Measurements from ENCODE around the gene TUBA4A.

Gene TUBA4A

GRCh38 chr2:219253753-219254589, at the start of gene TUBA4A:
TSS of gene TUBA4A (minus strand) at chr2:219253918. CDS start at chr2:219253858, 60 bp downstream.
- H3K9me3 ChIP-seq (ENCODE audit: control insufficient read depth, insufficient read depth, low read depth, low read length) = no peaks in the 10 kb centered on the region
- peaks cover 4% of the 10 kb centered on the region; the same call in 1 of the 2 replicates for H3K4me1 ChIP-seq (ENCODE audit: control insufficient read depth, insufficient read depth, low read length)
- POLR2A ChIA-PET = interaction anchor here (0.6 to 3.2 kb wide), 8 partner anchors 9 to 1269 kb away, joined by 3 to 17 read pairs (median 4); partner anchors contain the start of genes GLB1L and STK16
- no peak within 1 kb of the TSS for H3K27ac ChIP-seq (ENCODE audit: extremely low read depth, low read depth, low read length)
- peak within 1 kb of the TSS; percentile 55 for H3K4me3 ChIP-seq (ENCODE audit: low read depth, low read length)
- CTCF ChIA-PET = interaction anchor here (0.5 to 3.6 kb wide), 7 partner anchors 13 to 132 kb away, joined by 3 to 22 read pairs (median 4); no protein-coding TSS in a partner anchor
- peaks cover 0 to 8% of the 10 kb centered on the region in 2 experiments; a peak in 1 of 3 replicates for H3K36me3 ChIP-seq (ENCODE audit: control insufficient read depth in 2 of 2, insufficient read depth in 1 of 2, low read length in 2 of 2)
- TF ChIP-seq ZNF548 (tag by site-specific recombination; IDR thresholded peaks at IDR 0.05) = no peak
- TF ChIP-seq ZNF2 (tag by site-specific recombination; IDR thresholded peaks at IDR 0.05) = no peak
- TF ChIP-seq ZNF274 (IDR thresholded peaks at IDR 0.05; ENCODE audit: low read length) = no peak
- no peak for TF ChIP-seq ZNF274 (tag by site-specific recombination; IDR thresholded peaks at IDR 0.05; ENCODE audit: borderline replicate concordance)
- no peak for TF ChIP-seq ZNF514 (tag by site-specific recombination; IDR thresholded peaks at IDR 0.05)
- no peak for TF ChIP-seq MZF1 (tag by site-specific recombination; IDR thresholded peaks at IDR 0.05; ENCODE audit: borderline replicate concordance)
- no peak for TF ChIP-seq AEBP2 (tag by site-specific recombination; IDR thresholded peaks at IDR 0.05; ENCODE audit: borderline replicate concordance)
- no peak for TF ChIP-seq ZNF501 (tag by site-specific recombination; IDR thresholded peaks at IDR 0.05)
- no peak for TF ChIP-seq ZNF596 (tag by site-specific recombination; IDR thresholded peaks at IDR 0.05)
- TF ChIP-seq BCL6B (tag by site-specific recombination; IDR thresholded peaks at IDR 0.05) = no peak
- no peak for TF ChIP-seq ZNF350 (tag by site-specific recombination; IDR thresholded peaks at IDR 0.05)
- TF ChIP-seq ZNF513 (tag by site-specific recombination; IDR thresholded peaks at IDR 0.05) = no peak
- no peak for TF ChIP-seq PRDM2 (tag by site-specific recombination; IDR thresholded peaks at IDR 0.05; ENCODE audit: borderline replicate concordance)
- no peak for TF ChIP-seq HOXC10 (CRISPR knock-in tag; IDR thresholded peaks at IDR 0.05)
- no peak for TF ChIP-seq BCL11B (tag by site-specific recombination; IDR thresholded peaks at IDR 0.05; ENCODE audit: low read depth)
- TF ChIP-seq ZNF404 (tag by site-specific recombination; IDR thresholded peaks at IDR 0.05) = no peak
- no peak for TF ChIP-seq ZNF132 (tag by site-specific recombination; IDR thresholded peaks at IDR 0.05; ENCODE audit: borderline replicate concordance)
- no peak for TF ChIP-seq SCRT1 (tag by site-specific recombination; IDR thresholded peaks at IDR 0.05; ENCODE audit: borderline replicate concordance)
- TF ChIP-seq ZNF18 (tag by site-specific recombination; IDR thresholded peaks at IDR 0.05) = no peak
- TF ChIP-seq ZNF391 (tag by site-specific recombination; IDR thresholded peaks at IDR 0.05; ENCODE audit: borderline replicate concordance, low read depth) = no peak
- TF ChIP-seq ZBTB1 (tag by site-specific recombination; IDR thresholded peaks at IDR 0.05) = no peak
- no peak for TF ChIP-seq OSR2 (tag by site-specific recombination; IDR thresholded peaks at IDR 0.05)
- no peak for TF ChIP-seq ZNF776 (tag by site-specific recombination; IDR thresholded peaks at IDR 0.05; ENCODE audit: borderline replicate concordance)
- peak; percentile 55; the same call in 1 of the 2 replicates for TF ChIP-seq KLF8 (tag by site-specific recombination; IDR thresholded peaks at IDR 0.05)
- no peak for TF ChIP-seq ZNF76 (tag by site-specific recombination; IDR thresholded peaks at IDR 0.05; ENCODE audit: borderline replicate concordance, low read depth)
- no peak for TF ChIP-seq IKZF3 (tag by site-specific recombination; IDR thresholded peaks at IDR 0.05)
